Kidney epithelial cell (primary cell): ENCODE data around the gene WDR3. TPM values are rescaled to one million over a fixed set of nuclear protein-coding genes. Genes with fewer than 3 reads are reported as not detected.
"Not testable (repeated sequence)": the region's sequence is repeated elsewhere in the genome, so short reads cannot be mapped to it uniquely, and the experiment has no call there.

ENCODE experiments used
- DNase-seq: peaks from one replicate; pipeline ENCODE4 v3.0.0-alpha.2; 2010; ENCODE audit warnings: low read depth
- H3K27me3 ChIP-seq: 2 replicates; pipeline ENCODE4 v1.6.0; 2011; ENCODE audit warnings: low read length; ENCODE audit not compliant: control insufficient read depth, insufficient read depth
- H3K36me3 ChIP-seq: 2 replicates; pipeline ENCODE4 v1.5.1; 2011; ENCODE audit warnings: low read length; ENCODE audit not compliant: control insufficient read depth, insufficient read depth
- H3K4me3 ChIP-seq: 2 replicates; pipeline ENCODE4 v1.5.1; 2011; ENCODE audit warnings: low read depth, mild to moderate bottlenecking, control low read depth, low read length
- total RNA-seq: library from RNA; depleted of rRNA; stranded (reverse); fragments of >200 nt; gene quantifications from 2 replicates; pipeline ENCODE4 v1.2.3, GENCODE V29; 2015
- TF ChIP-seq, protein P1 (sequence below): IDR thresholded peaks from 2 replicates; pipeline ENCODE4 v1.5.1; 2011; ENCODE audit warnings: mild to moderate bottlenecking, moderate library complexity, low read length, control low read depth, inconsistent platforms; ENCODE audit not compliant: insufficient read depth, poor library complexity, severe bottlenecking

The WDR3 gene
- total RNA-seq, 1 donor from 2014 or later: 28.8 TPM

DNA sequence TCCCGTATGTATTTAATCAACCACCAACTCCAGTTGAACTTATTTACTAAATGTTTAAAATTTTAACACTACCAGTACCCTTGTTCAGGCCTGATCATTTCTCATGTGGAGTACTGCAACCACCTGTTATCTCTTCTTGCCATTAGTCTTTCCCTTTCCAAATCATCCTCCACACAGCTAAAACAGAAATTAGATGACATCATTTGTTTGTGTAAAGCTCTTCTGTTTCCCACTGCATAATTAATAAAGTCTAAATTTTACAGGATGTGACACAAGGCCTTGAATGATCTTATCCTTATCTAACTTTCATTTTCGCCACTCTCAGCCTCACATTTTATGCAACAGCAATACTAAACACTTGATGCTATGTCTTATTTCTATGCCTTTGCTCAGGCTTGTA, 24.5 kb upstream of the WDR3 start:
- Histone ChIP-seq H3K36me3 (no peaks in the 10 kb centered on the region), H3K27me3 (no peaks in the 10 kb centered on the region), H3K4me3 (no peak overlapping the region)
- TF ChIP-seq, protein P1, sequence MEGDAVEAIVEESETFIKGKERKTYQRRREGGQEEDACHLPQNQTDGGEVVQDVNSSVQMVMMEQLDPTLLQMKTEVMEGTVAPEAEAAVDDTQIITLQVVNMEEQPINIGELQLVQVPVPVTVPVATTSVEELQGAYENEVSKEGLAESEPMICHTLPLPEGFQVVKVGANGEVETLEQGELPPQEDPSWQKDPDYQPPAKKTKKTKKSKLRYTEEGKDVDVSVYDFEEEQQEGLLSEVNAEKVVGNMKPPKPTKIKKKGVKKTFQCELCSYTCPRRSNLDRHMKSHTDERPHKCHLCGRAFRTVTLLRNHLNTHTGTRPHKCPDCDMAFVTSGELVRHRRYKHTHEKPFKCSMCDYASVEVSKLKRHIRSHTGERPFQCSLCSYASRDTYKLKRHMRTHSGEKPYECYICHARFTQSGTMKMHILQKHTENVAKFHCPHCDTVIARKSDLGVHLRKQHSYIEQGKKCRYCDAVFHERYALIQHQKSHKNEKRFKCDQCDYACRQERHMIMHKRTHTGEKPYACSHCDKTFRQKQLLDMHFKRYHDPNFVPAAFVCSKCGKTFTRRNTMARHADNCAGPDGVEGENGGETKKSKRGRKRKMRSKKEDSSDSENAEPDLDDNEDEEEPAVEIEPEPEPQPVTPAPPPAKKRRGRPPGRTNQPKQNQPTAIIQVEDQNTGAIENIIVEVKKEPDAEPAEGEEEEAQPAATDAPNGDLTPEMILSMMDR: no peak
- no peak for DNase-seq

DNA sequence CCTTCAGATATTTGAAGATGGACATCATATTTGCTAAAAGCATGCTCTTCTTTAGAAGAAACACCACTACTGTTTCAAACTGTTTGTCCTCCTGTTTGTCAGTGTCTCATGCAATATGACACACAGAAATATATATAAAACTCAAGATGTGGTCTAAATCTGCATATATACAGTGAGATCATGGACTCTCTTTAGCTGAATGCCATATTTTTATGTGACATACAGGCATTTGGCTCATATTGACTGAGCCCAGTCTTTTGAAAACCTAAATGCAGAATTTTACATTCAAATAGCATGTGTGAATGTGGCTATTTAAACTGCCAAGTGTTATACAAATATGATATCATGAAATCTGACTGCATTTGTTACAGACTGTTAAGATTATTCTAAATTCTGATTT, 18.5 kb upstream of the WDR3 start:
- Histone ChIP-seq H3K4me3 (no peak overlapping the region), H3K27me3 (no peaks in the 10 kb centered on the region), H3K36me3 (no peaks in the 10 kb centered on the region)
- TF ChIP-seq, protein P1: no peak
- no peak for DNase-seq

GRCh38 chr1:117919376-117919775, 10.2 kb upstream of the WDR3 start:
- TF ChIP-seq, protein P1: no peak
- H3K36me3 ChIP-seq: no peaks in the 10 kb centered on the region
- H3K4me3 ChIP-seq: no peak overlapping the region
- DNase-seq: no peak
- H3K27me3 ChIP-seq: no peaks in the 10 kb centered on the region

DNA sequence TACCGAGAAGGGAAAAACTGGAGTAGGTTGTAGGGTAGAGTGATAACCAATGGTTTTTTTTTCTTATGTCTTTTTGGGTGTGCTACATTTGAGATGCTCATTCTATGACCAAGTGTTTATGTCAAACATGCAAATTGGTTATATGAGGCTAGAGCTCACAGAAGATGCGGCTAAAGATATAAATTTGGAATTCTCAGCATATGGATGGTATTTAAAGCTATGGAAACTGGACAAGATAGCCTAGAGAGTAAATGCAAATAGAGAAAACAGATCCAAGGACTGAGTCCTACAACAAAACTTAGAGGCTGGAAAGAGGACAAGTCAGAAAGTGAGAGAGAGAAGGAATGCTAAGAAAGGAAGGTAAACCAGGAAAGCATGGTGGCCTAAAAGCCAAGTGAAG, 7.5 kb upstream of the WDR3 start:
- Histone ChIP-seq H3K4me3 (no peak overlapping the region), H3K27me3 (no peaks in the 10 kb centered on the region), H3K36me3 (no peaks in the 10 kb centered on the region)
- no peak for DNase-seq
- TF ChIP-seq, protein P1: no peak

DNA sequence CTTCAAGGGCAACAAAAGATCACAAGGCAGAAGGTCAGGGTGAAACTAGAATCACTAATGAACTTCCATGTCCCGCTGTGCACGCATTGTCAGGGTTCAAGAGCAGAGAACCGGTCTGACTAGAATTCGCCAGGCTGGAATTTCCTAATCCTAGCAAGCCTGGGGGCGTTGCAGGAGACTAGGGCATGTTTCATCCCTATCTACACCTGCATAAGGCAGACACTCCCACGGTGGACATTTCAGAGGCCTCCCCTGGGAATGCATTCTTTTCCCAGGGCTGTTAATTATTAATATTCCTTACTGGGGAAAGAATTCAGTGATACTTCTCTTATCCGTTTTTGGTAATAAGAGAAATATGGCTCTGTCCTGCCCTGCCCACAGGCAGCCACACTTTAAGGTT, 6.8 kb upstream of the WDR3 start:
- H3K27me3 ChIP-seq, DNase-seq, H3K36me3 ChIP-seq, H3K4me3 ChIP-seq: not testable (repeated sequence)

- Histone ChIP-seq H3K4me3 (no peak overlapping the region), H3K27me3 (no peaks in the 10 kb centered on the region), H3K36me3 (no peaks in the 10 kb centered on the region)
- TF ChIP-seq, protein P1: no peak
- DNase-seq: no peak
Measured at GRCh38 chr1:117925981-117926380, 3.6 kb upstream of the WDR3 start.
